GM19467 (cell line): Measurements from ENCODE around the gene MBD5.

Experiments
- ATAC-seq: cut with Tn5 transposase; IDR thresholded peaks from one replicate; pipeline ENCODE4 v1.9.1; 2021; ENCODE audit warnings: mild to moderate bottlenecking, moderate library complexity; ENCODE audit not compliant: unreplicated experiment

Gene MBD5

GRCh38 chr2:148108385-148108784, 87.5 kb downstream of the MBD5 start:
- no peak for ATAC-seq

GRCh38 chr2:148110184-148110583, 89.3 kb downstream of the MBD5 start:
- ATAC-seq, result no peak

GRCh38 chr2:148122788-148123187, 101.9 kb downstream of the MBD5 start:
- ATAC-seq, result no peak

DNA sequence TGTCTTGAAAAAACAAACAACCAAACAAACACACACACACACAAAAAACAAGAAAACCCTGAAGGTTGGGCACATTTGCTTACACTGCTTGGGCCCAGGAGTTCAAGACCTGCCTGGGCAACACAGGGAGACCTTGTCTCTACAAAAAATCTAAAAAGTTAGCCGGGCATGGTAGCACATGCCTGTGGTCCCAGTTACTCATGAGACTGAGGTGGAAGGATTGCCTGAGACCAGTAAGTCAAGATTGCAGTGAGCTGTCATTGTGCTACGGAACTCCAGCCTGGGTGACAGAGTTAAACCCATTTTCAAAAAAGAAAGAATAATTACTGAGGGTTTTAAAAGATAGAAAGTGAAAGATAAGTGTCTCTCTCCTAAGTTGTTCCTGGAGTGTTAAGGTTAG, 103.4 kb downstream of the MBD5 start:
- no peak for ATAC-seq

DNA sequence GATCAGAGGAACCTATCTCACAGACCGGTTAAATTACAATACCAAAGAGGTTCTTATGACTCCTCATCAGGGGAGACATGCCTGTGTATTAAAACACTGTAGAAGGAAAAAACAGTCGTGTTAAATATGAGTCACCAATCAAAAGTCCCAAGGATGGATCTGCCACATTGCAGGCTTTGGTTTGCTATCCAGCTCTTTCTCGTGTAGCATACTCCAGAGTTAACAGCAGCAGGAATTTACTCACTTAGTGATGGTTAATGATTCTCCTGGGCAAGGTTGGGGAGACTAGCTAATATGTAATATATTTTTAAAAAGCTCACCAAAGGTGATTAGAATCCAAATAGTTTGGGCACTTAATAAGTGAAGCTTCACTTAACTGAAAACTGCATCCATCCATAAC, 109.7 kb downstream of the MBD5 start:
- ATAC-seq, result no peak

DNA sequence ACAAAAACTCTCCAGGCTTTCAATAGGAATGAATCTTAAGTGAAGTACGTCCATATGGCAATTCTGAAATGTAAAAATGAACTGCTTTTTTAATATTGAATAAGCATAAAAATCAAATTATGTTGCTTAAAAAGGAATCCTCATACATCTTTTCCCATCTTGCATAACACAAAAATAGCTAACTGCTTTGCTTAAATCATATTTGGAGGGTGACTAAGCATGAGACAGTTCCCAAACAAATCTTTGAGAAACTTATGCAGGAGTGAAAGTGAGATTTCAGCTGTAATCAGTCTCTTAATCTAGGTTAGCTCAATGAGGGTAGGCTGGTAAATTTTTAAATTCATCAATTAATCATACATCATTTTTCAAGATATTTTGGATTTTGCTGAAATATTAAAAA, 111.5 kb downstream of the MBD5 start:
- no peak for ATAC-seq

DNA sequence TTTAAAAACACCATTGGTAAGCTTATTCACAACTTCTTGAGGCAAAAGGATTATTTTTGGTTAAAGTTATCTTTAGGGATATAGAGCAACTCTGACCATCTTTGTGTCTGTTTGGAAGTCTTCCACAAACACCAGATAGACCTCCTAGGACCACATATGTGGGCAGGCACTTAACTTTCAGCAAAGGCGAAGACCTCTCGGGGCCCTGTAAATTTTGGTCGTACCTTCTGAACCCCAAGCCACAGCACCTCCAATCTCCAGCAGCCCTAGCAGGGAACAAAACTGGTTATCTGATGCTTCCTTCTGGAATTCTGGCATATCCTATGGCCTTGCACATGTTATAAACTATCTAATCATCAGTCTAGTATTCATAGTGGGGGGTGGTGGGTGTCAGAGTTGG, 114.8 kb downstream of the MBD5 start:
- ATAC-seq, result no peak

GRCh38 chr2:148136441-148136840, 115.5 kb downstream of the MBD5 start:
- ATAC-seq, result no peak

- ATAC-seq, result no peak
Measured at GRCh38 chr2:148161909-148162435, 141.1 kb downstream of the MBD5 start.

GRCh38 chr2:148162871-148163270, 142.0 kb downstream of the MBD5 start:
- ATAC-seq, result no peak

DNA sequence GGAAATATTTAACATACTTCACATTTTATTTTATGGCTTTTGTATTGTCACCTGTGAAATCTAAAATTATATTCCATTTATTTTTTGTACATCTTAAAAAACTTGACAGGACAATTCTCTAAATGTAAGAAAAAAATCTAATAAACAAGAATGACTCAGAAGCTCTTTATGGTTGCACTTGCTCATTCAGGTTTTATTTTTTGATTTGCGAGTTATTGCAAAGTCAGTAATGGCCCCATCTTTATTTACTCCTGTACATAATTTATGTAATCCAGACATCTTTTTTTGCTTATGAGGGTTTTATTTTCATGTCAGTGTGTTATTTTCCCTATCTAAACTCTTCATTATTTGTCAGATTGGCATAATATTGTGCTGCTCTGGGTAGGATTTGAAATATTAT, 145.1 kb downstream of the MBD5 start:
- ATAC-seq, result no peak

GRCh38 chr2:148167241-148167766, 146.4 kb downstream of the MBD5 start:
- no peak for ATAC-seq

DNA sequence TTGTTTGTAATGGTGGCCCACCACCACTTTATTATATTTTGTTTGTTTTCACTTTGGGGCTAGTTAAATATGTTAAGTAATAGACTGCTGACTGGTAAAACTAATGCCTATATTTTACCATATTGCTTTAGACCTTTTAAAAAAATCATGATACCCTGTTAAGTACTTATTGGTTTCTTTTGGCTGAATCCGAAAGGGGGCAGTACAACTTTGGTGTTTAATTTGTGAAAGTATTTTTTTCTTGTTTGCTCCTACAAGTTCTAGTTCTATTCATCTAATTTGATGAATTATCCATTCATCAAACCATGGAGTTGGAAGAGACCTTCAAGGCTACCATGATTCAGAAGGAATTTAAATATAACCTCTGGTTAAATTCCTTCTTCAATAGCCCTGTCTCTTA, 147.0 kb downstream of the MBD5 start:
- ATAC-seq, result no peak

DNA sequence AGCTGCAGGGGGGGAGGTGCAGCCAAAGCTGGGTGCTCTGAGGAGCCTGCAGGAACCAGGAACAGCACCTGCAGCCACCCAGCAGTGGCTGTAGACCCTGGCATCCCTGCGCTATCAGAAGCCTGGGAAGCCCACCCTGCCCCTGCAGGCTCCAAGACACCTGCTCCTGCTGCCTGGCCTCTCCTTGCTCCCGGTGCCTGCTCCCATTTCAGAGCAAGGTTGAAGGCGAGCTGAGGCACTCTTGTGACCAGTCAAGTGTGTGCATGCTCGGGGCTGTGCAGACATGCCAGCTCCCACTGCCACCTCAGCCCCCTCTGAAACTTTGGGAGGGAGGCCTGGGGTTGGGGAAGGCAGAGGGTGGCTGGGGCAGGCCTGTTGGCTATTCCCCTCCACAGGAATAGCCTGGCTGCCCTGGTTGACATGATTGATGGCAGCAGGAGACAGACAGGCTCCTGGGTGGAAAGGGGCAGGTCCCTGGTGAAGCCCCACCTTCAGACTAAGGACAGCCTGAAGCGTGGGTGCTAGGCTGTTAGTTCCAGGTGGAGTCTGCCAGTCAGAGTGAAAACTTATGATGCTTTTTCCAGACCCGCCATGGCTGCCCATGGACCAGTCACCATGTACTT, 151.4 kb downstream of the MBD5 start:
- ATAC-seq, result no peak

DNA sequence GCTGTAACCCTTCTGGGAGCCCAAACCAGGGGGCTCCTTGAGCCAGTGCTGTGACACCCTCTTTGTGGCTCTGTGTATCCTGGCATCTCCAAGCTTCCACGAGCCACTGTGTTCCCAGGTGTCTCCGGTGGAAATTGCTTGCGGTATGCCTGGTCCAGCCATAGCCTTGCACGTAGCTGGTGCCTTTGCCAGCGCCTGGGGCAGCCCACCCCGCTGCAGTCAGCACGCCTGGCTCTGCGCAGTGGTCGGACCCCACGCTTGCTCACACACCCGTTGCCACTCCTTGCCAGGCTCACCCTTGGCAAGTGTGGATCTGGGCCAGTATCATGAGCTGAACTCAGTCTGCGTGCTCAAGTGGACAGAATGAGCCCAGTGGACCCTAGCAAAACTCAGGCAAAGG, 152.3 kb downstream of the MBD5 start:
- ATAC-seq, result no peak

DNA sequence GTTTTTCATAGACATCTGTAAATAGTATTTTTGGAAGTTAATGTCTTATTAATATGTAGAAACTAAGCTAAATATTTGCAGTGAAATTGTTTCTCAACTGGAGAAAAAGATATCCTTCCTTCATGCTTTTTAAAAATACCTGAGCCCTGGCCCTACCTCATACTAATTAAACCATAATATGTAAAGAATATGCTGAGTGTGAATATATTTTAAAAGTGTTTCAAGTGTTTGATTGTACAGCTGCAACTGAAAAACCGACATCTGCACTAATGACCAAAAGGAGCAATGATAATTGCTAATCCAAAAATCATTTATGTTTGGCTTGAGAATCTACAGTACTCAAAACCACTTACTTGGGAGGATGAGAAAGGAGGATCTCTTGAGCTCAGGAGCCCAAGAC, 156.7 kb downstream of the MBD5 start:
- ATAC-seq, result no peak

GRCh38 chr2:148179724-148180123, 158.8 kb downstream of the MBD5 start:
- no peak for ATAC-seq

DNA sequence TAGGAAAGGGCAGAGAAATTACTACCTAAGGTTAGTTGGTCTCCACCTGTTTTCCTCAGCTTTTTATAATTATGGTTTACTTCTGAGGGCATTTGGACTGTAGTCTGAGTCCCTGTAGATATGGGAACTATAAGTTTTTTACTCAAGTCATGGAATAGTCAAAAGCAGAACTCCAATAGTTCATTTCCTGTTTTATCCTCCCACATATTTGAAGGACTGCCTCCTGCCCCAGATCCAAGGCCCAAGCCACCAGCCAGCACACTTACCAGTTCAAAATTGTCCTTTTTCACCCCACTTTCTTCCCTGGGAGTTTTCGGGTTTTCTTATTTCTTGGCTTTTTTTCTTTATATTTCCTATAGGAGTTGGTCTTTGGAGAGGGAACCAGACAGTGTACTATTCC, 164.1 kb downstream of the MBD5 start:
- no peak for ATAC-seq

DNA sequence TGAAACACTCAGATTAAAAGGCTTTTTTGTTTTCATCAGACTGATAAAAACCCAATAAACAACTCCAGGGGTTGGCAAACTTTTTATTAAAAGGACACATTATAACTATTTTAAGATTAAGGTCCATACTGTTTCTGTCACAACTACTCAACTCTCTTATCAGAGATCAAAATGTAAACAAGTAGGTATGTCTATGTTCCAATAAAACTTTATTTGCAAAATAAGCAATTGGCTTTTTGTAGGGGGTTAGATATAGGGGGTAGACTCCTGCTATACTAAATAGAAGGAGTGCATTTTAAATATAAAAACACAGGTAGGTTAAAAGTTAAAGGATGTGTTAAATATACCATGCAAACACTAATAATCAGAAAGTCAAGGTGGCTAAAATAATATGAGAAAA, 174.0 kb downstream of the MBD5 start:
- no peak for ATAC-seq

DNA sequence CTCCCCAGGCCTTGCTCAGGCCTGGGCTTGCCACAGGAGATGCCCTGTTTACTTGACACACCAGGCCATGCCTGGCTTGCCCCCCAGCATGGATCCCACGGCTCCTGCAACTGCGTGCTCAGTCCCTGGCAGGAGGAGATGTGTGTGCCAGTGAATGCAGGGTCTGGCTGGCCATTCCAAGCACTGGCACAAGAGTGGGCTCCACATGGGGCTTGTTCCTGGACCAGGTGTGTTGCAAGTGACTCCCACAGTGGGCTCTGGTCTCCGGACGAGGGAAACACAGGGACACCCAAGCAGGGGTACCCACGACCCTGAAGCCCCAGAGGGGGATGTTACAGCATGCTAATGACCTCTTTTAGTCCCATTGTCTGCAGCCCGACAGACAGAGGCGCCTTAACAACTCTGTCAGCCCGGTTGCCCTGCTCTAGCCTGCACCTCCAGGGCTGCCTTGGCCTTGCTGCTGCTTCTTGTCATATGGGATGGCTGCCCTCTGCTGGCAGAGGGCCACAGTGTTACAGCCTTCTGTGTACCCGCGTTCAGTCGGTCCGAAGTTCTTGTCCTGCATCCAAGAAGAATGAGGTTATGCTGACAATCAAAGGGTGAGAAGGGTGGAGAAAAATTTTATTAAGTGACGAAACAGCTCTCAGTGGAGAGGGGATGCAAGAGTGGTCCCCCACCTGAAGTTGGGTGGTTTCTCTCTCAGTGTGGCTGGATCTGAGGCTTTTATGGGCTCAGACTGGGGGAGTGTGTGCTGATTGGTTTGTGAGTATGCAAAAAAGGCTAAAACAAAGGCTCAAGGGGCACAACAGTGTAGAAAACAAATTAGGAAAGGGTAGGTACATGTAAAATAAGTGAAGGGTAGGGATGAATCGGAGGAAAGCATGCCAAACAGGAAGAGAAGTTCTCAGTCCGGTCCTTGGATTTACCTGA, 180.4 kb downstream of the MBD5 start:
- no peak for ATAC-seq

- ATAC-seq, result no peak
Measured at GRCh38 chr2:148202237-148202636, 181.3 kb downstream of the MBD5 start.

DNA sequence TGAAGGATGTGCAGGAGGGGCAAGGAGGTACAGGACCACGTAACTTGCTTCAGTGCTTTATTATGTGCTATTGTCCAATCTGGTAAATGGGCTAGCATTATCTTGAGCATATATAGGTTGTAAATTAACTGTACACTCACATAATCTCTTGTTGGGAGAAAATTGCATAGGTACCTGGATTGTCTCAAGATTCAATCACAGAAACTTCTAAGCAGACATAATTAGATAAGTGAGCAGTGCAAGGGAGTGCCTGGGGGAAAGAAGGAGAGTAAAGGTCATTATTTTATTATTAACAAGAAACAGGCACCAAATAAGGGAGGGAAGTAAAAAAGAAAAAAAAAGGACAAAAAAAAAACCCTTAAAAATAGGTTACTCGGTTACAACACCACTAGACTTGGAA, 186.2 kb downstream of the MBD5 start:
- ATAC-seq, result no peak
